Myometrial cell (primary cell): Measurements from ENCODE around the gene METTL2B. TPM values are rescaled to one million over a fixed set of nuclear protein-coding genes. Genes with fewer than 3 reads are reported as not detected.

ENCODE experiments used
- total RNA-seq: library from RNA; depleted of rRNA; stranded (reverse); fragments of >200 nt; gene quantifications from 2 replicates; pipeline ENCODE4 v1.2.3, GENCODE V29; 2015

Gene METTL2B, protein sequence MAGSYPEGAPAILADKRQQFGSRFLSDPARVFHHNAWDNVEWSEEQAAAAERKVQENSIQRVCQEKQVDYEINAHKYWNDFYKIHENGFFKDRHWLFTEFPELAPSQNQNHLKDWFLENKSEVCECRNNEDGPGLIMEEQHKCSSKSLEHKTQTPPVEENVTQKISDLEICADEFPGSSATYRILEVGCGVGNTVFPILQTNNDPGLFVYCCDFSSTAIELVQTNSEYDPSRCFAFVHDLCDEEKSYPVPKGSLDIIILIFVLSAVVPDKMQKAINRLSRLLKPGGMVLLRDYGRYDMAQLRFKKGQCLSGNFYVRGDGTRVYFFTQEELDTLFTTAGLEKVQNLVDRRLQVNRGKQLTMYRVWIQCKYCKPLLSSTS
- 38.1 and 40.6 TPM in 2 replicates for total RNA-seq

DNA sequence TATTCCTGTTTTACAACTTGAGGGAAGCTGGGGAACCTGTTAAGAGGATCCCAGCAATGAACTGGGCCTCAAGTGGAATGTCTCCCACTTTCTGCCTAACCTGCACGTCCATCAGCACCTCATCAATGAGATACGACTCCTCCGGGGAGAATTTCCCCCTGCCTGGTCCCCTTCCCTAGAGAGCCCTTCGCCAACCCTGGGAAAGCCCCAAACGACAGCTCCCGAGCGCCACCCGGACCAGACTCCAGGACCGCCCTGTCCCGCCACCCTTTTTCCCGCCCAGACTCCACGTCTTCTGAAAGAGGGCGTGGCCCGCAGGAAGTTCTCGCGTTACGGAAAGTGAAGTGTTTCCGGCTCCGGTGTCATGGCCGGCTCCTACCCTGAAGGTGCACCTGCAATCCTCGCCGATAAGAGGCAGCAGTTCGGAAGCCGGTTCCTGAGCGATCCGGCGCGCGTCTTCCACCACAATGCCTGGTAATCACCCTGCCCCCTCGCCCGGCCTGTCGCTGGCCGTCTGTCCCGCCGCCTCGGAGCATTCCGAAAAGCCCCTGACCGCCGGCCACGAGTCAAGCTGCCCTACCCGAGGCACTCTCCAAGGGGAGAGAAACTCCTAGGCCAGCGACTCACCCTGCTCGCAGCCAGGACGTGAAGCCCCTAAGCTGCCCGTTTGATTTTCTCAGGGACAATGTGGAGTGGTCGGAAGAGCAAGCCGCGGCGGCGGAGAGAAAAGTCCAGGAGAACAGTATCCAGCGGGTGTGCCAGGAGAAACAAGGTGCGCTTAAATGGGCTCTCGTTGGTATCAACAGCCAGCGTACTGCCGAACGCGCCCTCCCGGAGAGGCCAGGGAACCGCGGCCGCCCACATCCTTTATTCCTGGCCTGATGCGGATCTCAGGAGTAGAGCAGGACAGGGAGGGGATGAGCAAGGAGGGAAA, at the start of gene METTL2B:
METTL2B (plus strand) TSS at position 347 of the 934 bp plus-strand sequence; CDS start at position 365, 18 bp downstream.

DNA sequence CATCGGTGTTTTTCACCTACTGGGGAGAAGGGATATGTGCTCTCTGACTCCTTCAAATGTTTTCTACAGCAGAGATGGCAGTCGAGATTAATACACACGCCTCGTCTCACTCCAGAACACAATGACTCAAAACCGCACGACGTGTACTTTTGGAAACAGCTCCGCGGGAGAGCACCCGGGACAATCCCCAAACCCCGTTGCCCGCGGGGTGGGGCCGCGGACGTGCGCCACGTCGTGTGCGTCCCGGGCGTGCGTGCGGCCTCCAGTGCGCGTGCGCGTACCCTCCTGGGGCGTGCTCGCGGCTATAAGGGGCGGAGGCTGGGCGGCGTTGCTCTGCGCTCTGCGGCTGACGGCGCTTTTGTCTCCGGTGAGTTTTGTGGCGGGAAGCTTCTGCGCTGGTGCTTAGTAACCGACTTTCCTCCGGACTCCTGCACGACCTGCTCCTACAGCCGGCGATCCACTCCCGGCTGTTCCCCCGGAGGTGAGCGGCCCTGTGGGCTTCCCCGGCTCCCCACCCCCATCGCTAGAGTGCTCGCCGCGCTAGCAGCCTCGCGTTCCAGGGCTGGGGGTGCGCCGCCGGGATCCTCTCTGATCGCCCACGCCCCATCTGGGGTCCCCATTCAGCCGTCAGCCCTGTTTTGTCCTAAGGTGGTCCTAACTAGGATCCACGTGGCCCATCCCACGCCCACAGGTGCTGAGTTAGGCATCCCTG, 20.8 kb upstream of the METTL2B start, which contains the start of gene HILPDA:
HILPDA (plus strand) TSS at position 336 of the 712 bp plus-strand sequence. CDS start 1,391 bp downstream, outside the sequence.

Other genes starting within 250 kb of the METTL2B start
- gene LEP, start 235.5 kb upstream of the METTL2B start, total RNA-seq, result not detected in 2 replicates
- gene RBM28, start 132.8 kb upstream of the METTL2B start, total RNA-seq, result 14.4 TPM in 2 replicates
- gene PRRT4, start 115.1 kb upstream of the METTL2B start, total RNA-seq, result not detected in 2 replicates
- 101 and 126 TPM in 2 replicates for gene IMPDH1, start 66.8 kb upstream of the METTL2B start, total RNA-seq
- gene HILPDA, start 20.9 kb upstream of the METTL2B start, total RNA-seq, result 7.8 and 12.1 TPM in 2 replicates
- gene GARIN1A, start 195.5 kb downstream of the METTL2B start, total RNA-seq, result not detected in 2 replicates